Muscle of arm (tissue), 14 donors: ENCODE measurements around the gene KPNA4. TPM values are rescaled to one million over a fixed set of nuclear protein-coding genes. Genes with fewer than 3 reads are reported as not detected.
A peak's percentile ranks its signal among the peaks of the same experiment; 100 is the strongest.
"Not testable (repeated sequence)": the region's sequence is repeated elsewhere in the genome, so short reads cannot be mapped to it uniquely, and the experiment has no call there.

ENCODE experiments used
- DNase-seq: peaks from one replicate; pipeline ENCODE4 v3.0.0-alpha.2; 2013
- long read RNA-seq, 11 donors: transcript quantifications; one replicate each; lab custom pipeline, GENCODE V29; 2026
- polyA plus RNA-seq, 12 donors: library from polyadenylated mRNA; unstranded; fragments of 120-200 nt; gene quantifications; one replicate each; pipeline ENCODE4 v1.2.1, GENCODE V29; 2013; ENCODE audit not compliant: insufficient read length in 12 of 12

Gene KPNA4, protein sequence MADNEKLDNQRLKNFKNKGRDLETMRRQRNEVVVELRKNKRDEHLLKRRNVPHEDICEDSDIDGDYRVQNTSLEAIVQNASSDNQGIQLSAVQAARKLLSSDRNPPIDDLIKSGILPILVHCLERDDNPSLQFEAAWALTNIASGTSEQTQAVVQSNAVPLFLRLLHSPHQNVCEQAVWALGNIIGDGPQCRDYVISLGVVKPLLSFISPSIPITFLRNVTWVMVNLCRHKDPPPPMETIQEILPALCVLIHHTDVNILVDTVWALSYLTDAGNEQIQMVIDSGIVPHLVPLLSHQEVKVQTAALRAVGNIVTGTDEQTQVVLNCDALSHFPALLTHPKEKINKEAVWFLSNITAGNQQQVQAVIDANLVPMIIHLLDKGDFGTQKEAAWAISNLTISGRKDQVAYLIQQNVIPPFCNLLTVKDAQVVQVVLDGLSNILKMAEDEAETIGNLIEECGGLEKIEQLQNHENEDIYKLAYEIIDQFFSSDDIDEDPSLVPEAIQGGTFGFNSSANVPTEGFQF
- 10 to 100 TPM in 11 of 12 donors, not detected in 1; 27.3 to 84.4 (median 76.1) TPM for polyA plus RNA-seq
- long read RNA-seq, donor 1, full-length matches to known transcripts = 4 of 14 reads
- long read RNA-seq, donor 1, partial matches to known transcripts = 10 of 14 reads
- long read RNA-seq, donor 1, other reads (novel, unspliced or antisense) = 0 of 14 reads
- long read RNA-seq, donor 2, full-length matches to known transcripts = 12 of 19 reads
- long read RNA-seq, donor 2, partial matches to known transcripts = 7 of 19 reads
- long read RNA-seq, donor 2, other reads (novel, unspliced or antisense) = 0 of 19 reads
- long read RNA-seq, donor 3, full-length matches to known transcripts = 4 of 4 reads
- long read RNA-seq, donor 3, partial matches to known transcripts = 0 of 4 reads
- long read RNA-seq, donor 3, other reads (novel, unspliced or antisense) = 0 of 4 reads
- long read RNA-seq, donor 4, full-length matches to known transcripts = 3 of 3 reads
- long read RNA-seq, donor 4, partial matches to known transcripts = 0 of 3 reads
- long read RNA-seq, donor 4, other reads (novel, unspliced or antisense) = 0 of 3 reads
- long read RNA-seq, donor 5, full-length matches to known transcripts = 10 of 19 reads
- long read RNA-seq, donor 5, partial matches to known transcripts = 9 of 19 reads
- long read RNA-seq, donor 5, other reads (novel, unspliced or antisense) = 0 of 19 reads
- long read RNA-seq, donor 6, full-length matches to known transcripts = 1 of 1 reads
- long read RNA-seq, donor 6, partial matches to known transcripts = 0 of 1 reads
- long read RNA-seq, donor 6, other reads (novel, unspliced or antisense) = 0 of 1 reads
- long read RNA-seq, donor 7, full-length matches to known transcripts = 7 of 7 reads
- long read RNA-seq, donor 7, partial matches to known transcripts = 0 of 7 reads
- long read RNA-seq, donor 7, other reads (novel, unspliced or antisense) = 0 of 7 reads
- long read RNA-seq, donor 8, full-length matches to known transcripts = 6 of 15 reads
- long read RNA-seq, donor 8, partial matches to known transcripts = 9 of 15 reads
- long read RNA-seq, donor 8, other reads (novel, unspliced or antisense) = 0 of 15 reads
- long read RNA-seq, donor 9, full-length matches to known transcripts = 4 of 4 reads
- long read RNA-seq, donor 9, partial matches to known transcripts = 0 of 4 reads
- long read RNA-seq, donor 9, other reads (novel, unspliced or antisense) = 0 of 4 reads
- long read RNA-seq, donor 10, full-length matches to known transcripts = 15 of 20 reads
- long read RNA-seq, donor 10, partial matches to known transcripts = 5 of 20 reads
- long read RNA-seq, donor 10, other reads (novel, unspliced or antisense) = 0 of 20 reads
- long read RNA-seq, donor 11, full-length matches to known transcripts = 8 of 17 reads
- long read RNA-seq, donor 11, partial matches to known transcripts = 9 of 17 reads
- long read RNA-seq, donor 11, other reads (novel, unspliced or antisense) = 0 of 17 reads

DNA sequence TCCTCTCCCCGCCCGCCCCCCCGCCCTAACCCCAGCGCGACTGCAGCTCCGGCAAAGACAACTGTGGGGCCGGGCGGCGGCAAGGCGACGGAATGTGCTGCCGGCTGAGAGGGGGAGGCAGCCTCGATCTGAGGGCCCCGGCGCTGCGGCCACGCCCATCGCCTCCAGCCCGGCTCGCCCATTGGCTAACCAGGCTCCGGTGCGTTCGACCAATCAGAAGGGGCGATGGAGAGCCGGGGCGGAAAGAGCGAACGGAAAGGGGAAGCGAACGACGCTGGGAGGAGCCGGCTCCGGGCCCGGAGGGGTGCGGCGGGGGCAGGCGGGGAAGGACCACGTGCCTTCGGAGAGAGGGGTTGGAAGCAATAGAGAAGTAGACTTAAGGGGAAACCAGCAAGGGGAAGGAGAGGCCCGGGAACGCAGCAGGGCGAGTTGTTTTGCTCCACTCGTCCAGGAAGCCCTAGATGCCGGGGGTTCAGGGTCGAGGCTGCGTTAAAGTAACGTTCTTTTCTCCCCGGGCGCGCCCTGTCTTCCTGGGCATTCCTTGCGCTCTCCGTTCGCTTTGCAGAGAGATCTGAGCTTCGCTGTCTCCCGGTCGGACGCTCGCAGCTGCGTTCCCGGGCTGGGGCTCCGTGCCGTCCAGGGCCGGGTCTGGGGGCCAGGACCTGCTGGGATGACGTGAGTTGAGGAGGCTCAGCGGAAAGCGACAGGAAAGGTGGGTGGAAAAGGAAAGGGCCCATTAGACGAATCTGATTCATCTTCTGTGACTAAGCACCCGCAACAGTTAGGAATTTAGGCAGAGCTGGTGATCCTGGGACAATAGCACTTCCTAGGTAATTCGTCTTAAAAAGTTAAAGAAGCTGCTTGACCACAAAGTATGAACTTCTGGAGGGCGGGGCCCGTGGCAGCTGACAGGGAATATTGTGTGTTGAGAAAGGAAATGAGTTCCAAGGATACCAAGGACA is at the start of gene KPNA4:
Gene KPNA4, minus strand, starts transcription at position 130 of the 962 bp plus-strand sequence. CDS start 289 bp downstream, outside the sequence.
- DNase-seq = peak; percentile 98

DNA sequence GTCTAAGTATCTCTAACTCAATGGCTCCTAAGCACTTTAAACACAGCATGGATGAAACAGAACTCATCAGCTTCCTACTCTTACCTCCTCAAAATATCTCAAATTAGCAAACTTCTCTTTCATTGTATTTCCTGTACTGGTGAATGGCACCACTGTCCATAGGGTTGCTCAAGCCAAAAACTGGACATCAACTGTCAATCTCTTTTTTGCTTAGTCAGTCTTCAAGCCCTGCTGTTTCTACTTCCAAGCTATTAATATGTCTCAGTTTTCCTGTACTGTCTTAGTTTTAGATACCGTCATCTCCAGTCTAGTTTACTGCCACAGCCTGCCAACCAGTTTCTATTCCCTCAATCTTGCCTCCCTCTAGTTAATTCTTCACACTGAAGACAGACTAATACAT is 48.3 kb upstream of the KPNA4 start:
- DNase-seq = no peak

- peak; percentile 9 for DNase-seq
Measured at GRCh38 chr3:160612386-160613075, 47.2 kb upstream of the KPNA4 start.

DNA sequence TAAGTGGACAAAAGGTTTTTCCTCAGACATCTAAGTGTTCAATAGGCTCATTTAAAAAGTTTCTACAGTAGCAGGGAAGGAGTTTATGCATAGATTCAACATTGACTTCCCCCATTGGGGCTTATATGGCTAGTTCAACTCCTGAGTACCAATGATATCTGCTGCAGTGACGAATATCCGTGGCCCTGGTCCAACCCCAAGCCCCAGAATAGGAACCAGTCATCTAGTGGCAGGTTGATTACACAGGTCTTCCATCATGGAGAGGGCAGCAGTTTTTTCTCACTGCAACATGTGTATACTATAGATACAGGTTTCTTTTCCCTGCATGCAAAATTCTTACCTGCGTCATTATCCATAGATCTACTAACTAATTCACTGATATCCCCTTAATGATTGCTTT is 45.8 kb upstream of the KPNA4 start:
- no peak for DNase-seq

- DNase-seq = no peak
Measured at GRCh38 chr3:160608870-160609269, 43.5 kb upstream of the KPNA4 start.

- no peak for DNase-seq
Measured at GRCh38 chr3:160607826-160608225, 42.5 kb upstream of the KPNA4 start.

DNA sequence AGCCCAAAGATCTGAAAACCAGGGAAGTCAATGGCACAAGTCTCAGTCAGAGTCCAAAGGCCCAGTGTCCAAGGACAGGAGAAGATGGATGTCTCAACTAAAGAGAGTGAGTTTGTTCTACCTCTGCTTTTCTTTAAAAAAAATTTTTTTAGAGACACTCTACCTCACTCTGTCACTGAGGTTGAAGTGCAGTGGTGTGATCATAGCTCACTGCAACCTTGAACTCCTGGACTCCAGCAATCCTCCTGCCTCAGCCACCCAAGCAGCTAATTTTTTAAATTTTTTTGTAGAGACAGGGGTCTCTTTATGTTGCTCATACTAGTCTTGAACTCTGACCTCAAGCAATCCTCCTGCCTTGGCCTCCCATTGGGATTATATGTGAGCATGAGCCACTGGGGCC is 39.9 kb upstream of the KPNA4 start:
- DNase-seq = no peak

- not testable (repeated sequence) for DNase-seq
Measured at GRCh38 chr3:160603845-160604244, 38.5 kb upstream of the KPNA4 start.

DNA sequence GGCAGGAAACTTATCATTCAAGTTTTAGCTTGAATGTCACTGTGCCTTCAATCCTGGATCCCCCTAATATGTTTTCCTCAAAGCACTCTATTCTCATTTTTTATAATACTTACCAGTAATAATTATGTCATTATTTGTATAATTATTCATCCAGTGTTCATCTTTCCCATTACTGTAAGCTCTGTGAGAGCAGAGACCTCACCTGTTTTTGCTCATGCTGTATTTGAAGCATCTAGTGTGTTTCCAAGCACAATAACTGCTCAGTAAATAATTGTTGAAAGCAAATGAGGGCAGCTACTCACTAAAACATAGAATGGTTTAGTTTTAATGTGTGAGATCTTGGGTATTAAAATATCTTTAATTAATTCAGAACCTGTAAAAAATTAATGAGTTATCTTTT is 36.9 kb upstream of the KPNA4 start:
- DNase-seq = no peak

DNA sequence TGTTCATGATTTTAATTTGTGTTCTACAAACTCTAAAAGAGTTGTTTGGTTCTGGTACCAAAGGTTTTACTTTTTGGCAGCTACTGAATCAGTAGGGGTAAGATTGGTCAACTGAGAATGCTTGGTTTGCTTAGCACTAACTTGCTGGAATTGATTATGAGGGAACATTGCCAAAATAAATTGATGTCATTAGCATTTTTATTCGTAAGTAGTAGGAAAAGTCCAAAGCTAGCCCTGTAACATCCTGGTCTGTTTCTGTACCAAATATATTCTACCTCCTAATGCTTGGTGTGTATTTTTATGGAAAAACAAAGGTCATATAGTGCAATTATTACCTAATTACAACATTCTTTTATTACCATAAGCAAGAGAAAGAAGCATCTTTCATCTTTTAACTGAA is 35.9 kb upstream of the KPNA4 start:
- DNase-seq = no peak

DNA sequence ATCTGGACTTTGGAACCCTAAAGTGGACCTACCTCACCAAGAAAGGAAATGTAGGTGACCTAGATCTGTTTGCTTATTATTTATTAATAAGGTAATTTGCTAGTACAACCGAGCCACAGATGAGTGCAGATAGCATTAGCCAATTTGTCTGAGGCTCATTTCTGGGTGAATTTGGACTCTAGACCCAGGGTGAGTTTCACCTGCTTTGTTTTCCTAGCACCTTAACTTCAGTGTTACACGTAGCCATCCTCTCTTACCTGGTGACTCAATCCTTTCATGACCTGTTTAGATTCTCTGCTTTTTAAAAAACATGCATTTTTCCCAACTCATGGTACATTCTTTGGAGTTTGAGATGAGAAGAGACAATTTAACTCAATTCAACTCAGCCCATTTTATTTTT is 33.5 kb upstream of the KPNA4 start:
- no peak for DNase-seq

DNA sequence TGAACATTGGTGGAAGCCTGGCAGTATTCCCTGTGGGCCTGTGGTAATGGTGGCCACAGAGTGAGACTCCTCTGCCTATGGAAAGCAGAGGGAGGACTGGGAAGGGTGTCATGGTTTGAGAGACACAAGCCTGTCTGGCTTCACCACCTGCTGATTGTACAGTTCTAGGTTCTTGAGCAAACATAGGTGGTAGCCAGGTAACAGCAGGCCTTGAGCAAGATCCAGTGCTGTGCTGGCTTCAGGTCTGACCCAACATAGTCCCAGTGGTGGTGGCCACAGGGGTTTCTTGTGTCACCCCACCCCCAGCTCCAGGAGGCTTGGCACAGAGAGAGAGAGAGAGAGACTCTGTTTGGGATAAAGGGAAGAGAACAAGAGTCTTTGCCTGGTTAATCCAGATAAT is 22.7 kb upstream of the KPNA4 start:
- DNase-seq = no peak

- DNase-seq = no peak
Measured at GRCh38 chr3:160587105-160587504, 21.7 kb upstream of the KPNA4 start.

- DNase-seq = no peak
Measured at GRCh38 chr3:160586679-160587078, 21.3 kb upstream of the KPNA4 start.

- no peak for DNase-seq
Measured at GRCh38 chr3:160583451-160583850, 18.1 kb upstream of the KPNA4 start.

DNA sequence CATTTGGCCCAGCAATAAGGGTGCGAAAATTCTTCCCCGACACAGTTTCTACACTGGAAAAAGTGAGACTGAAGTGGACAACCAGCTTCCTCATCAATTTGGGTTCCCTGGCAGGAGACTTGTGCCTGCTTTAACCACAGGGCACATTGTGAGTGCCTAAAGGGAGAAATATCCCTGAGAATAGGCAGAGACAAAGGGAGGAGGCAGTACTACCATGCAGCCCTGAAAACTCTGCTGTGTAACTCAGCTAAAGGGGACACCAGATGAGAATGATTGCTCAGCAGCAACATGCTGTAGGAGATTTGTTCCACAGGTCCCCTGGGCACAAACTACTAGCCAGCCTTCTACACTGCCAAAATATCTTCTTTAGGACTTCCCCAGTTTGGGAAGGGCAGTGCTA is 15.6 kb upstream of the KPNA4 start:
- DNase-seq = no peak

GRCh38 chr3:160577556-160578195 is 12.3 kb upstream of the KPNA4 start:
- DNase-seq = no peak

- no peak for DNase-seq
Measured at GRCh38 chr3:160577093-160577492, 11.7 kb upstream of the KPNA4 start.
